ENCODE results near the gene GRAMD1A.
"Not testable (repeated sequence)": the region's sequence is repeated elsewhere in the genome, so short reads cannot be mapped to it uniquely, and the experiment has no call there.

Gene GRAMD1A

DNA sequence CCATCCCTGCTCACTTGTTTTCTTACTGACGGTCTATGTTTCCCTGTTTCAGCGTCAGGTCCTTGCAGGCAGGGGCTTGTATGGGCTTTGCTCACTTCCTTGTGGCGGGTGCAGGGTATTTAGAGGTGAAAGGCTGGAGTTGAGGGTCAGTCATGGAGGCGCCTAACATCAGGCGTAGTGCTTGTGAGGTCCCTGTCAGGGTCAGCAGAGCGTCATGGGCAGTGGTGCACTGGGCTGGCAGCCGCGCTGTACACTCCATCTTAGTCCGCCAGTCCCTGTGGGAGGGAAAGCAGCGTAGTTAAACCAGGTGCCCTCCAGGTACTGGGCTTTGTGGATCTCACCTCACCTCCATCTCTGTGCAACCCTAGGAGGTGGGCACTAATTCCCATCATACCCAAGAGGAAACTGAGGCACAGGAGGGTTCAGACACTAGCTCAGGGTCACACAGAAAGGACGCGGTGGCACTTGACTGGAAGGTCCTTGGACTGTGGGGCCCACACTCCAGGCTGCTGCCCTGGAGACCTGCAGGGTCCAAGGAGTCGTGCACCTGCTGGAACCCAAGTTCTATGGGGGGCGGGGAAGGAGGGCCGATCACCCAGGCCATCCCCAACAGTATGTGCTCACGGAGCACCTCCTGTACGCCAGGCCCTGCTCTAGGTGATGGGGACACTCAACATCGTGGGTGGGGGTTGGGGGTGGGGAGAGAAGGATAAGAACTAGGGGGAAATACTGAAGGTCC is 4.6 kb downstream of the GRAMD1A start:
- no peak for DNase-seq (ENCODE audit: low read depth)

DNA sequence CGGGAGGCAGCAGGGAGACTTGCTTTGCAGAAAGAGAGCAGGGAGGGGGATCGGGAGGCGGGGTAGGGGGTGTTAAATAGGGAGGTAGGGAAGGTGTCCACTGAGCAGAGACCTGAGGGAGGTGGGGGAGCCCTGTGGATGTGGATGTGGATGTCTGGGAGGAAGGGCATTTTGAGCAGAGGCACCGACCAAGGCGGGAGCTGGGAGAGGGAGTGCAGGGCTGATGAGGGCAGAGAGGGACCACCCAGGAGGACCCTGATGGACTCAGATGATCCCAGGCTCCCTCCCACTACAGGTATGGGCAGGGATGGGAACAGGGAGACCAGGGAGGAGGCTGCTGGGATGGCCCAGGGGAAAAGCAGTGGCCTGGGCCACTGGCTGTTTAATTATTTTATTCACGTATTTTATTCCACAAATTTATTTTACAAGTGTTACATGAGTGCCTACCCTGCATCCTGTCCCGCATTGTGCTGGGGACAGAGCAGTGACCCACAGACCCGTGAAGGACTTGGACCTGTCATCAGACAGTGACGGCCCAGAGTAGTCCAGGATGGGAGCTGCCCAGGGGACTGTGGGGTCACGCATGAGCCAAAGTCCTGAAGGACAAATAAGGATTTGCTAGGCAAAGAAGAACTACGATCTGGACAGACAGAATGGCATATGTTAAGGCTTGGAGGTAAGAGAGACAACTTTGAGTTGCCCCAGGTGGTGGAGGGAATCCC is 5.3 kb downstream of the GRAMD1A start:
- DNase-seq (ENCODE audit: low read depth): no peak

DNA sequence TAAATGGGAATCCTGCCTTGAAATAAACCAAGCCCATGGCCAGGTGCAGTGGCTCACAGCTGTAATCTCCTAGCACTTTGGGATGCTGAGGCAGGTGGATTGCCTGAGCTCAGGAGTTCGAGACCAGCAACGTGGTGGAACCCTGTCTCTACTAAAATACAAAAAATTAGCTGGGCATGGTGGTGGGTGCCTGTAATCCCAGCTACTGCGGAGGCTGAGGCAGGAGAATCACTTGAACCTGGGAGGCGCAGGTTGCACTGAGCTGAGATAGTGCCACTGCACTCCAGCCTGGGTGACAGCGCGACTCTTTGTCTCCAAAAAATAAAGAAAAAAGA is 5.9 kb downstream of the GRAMD1A start:
- not testable (repeated sequence) for DNase-seq (ENCODE audit: low read depth)

DNA sequence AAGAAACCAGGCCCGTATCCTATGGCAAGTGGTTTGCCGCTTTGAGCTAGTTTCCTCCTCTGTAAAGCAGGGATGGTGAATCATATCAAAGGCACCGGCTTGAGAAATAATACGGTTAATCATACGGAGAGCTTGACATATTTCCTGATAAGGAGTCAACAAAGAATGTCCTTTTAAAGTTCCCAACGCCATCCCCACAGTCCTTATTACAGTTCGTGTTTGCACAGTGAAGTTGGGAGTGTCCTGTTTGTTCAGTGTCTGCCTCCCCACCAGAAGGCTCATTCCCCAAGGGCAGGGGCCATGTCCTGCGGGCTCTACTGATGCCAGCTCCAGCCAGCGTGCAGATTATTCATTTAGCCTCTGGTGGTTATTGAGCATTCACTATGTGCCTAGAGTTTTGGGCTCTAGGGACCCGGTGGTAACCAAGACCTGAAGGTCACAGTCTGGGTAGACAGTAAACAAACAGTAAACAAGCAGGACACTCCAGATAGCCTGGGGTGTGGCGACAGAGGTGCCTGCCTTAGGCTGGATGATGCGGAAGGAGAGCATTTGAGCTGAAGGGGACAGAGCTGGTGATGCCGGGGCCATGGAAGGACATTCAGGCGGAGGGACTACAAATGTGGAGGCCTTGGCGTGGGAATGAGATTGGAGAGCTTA is 6.3 kb downstream of the GRAMD1A start:
- DNase-seq (ENCODE audit: low read depth): no peak

DNA sequence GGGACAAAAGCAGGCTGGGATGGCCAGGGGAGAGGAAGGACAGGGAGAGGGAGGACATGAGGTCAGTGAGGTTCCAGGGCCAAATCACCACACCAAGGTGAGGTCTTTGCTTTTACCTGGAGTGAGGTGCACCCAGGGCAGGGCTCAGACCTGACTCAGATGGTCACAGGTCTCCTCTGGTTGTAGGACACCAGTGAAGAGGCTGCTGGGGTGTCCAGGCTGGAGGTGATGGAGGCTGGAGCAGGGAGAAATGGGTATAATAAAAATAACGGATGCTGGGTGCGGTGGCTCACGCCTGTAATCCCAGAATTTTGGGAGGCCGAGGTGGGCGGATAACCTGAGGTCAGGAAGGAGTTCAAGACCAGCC is 6.9 kb downstream of the GRAMD1A start:
- DNase-seq (ENCODE audit: low read depth): no peak

DNA sequence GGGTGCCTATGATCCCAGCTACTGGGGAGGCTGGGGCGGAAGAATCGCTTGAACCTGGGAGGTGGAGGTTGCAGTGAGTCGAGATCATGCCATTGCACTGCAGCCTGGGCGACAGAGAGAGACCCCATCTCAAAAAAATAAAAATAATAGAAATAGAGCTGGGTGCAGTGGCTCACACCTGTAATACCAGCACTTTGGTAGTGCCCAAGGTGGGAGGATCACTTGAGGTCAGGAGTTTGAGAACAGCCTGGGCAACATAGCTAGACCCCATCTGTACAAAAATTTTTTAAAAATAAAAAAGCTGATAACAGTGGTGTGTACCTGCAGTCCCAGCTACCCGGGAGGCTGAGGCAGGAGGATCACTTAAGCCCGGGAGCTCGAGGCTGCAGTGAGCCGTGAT is 7.3 kb downstream of the GRAMD1A start:
- DNase-seq (ENCODE audit: low read depth): not testable (repeated sequence)

DNA sequence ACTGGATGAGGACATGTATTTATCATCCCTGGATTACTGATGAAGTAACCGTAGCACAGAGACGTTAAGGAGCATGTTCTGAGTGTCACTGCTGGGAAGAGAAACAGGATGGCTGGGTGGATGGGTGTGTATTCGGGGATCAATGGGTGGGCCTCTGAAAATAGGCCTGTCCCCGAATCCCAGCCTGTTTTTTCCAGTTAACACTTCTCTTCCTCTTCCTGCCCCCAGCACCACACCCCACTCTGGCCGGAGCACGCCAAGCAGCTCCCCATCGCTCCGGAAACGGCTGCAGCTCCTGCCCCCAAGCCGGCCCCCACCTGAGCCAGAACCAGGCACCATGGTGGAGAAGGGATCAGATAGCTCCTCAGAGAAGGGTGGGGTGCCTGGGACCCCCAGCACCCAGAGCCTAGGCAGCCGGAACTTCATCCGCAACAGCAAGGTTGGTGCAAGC is 8.8 kb downstream of the GRAMD1A start:
- no peak for DNase-seq (ENCODE audit: low read depth)

DNA sequence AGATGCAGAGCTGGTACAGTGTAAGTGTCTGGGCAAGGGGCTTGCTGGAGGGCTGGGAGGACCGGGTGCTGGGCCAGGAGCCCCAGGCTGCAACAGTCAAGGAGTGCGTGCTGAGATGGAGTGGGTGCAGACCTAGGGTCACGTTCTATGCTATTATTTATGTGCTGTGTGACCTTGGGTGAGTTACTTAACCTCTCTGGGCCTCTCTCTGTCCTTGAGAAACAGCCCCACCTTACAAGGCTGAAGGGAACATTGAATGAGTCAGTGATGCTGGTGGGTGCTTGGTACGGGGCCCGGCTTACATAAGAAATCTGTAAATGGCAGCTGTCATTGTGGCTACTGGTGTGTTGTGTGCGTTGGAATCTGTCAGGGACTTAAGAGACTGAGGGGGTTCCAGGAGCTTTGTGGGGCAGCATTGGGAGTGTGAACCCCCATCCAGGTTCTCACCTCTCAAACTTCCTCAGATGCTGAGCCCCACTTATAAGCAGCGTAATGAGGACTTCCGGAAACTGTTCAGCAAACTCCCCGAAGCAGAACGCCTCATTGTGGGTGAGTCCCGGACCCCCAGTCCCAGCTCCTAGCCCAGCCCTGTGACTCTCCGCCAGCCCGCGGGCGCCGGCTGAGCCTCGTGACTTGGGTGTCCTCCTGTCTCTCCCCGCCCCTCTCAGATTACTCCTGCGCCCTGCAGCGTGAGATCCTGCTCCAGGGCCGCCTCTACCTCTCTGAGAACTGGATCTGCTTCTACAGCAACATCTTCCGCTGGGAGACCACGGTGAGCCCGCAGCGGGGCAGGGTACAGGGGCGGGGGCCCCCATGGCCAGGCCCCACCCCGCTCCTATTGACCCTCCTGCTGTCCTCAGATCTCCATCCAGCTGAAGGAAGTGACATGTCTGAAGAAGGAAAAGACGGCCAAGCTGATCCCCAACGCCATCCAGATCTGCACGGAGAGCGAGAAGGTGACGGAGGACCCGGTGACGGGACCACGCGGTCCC is 9.6 kb downstream of the GRAMD1A start:
- DNase-seq (ENCODE audit: low read depth): no peak

DNA sequence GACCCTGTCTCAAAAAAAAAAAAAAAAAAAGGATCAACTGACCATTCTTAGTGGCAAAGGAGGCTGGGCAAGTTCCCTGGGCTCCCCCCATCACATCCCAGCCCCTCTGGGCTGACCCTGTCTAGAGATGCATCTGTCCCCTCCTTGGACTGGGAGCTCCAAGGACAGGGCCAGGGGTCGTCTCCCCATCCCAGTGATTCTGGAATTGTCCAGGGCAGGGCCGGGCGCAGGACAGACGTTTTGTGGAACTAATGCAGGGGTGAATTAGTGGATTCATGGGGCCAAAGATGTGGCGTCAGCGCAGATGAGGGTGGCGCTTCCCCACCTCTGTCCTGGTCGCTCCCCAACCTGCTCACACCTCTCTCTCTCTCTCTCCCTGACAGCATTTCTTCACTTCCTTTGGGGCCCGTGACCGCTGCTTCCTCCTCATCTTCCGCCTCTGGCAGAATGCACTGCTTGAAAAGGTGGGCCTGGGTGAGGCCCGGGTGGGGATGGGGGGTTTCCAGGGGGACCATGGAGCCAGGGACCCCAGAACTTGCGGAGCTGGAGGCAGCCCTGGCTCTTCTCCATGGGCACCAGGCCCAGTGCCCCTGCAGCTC is 11.1 kb downstream of the GRAMD1A start:
- DNase-seq (ENCODE audit: low read depth): no peak

DNA sequence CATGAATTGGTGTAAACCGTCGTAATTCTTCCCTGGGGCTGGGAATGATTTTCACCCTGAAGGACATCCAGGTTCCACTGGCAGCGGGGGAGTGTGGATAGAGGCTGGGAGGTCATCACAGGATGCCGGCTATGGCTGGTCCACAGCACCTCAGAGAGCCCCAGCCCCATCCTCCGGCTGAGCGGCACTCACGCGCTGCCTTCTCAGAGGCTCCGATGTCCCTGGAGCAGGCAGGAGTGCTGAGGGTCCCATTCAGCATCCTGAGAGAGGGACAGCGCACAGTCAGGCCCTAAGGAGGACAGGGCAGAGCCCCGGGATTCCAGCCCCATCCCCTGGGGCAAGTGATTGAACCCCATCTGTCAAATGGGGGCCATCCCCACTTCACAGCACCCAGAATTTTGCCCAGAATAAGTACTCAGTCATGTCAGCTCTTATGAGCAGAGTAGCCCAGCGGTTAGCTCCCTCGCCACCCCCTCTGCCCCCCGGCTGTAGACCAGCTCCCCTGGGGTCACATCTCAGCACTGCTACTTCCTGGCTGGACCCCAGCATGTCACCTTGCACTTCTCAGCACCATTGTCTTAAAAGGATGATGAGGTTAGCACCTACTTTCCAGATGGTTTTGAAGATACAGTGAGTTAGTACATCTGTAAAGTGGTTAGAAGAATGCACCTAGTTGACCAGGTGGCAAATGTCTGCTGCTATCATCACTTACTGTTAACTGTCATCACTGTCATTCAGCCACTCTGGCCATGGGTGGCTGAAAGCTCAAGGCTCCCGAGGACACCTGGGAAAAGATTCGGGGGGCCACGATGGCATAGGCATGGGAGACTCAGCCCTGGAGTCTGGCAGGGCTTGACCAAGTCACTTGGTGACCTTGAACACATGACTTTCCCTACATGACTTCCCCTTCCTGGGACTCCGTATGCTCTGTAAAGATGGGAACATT is 11.9 kb downstream of the GRAMD1A start:
- no peak for DNase-seq (ENCODE audit: low read depth)

DNA sequence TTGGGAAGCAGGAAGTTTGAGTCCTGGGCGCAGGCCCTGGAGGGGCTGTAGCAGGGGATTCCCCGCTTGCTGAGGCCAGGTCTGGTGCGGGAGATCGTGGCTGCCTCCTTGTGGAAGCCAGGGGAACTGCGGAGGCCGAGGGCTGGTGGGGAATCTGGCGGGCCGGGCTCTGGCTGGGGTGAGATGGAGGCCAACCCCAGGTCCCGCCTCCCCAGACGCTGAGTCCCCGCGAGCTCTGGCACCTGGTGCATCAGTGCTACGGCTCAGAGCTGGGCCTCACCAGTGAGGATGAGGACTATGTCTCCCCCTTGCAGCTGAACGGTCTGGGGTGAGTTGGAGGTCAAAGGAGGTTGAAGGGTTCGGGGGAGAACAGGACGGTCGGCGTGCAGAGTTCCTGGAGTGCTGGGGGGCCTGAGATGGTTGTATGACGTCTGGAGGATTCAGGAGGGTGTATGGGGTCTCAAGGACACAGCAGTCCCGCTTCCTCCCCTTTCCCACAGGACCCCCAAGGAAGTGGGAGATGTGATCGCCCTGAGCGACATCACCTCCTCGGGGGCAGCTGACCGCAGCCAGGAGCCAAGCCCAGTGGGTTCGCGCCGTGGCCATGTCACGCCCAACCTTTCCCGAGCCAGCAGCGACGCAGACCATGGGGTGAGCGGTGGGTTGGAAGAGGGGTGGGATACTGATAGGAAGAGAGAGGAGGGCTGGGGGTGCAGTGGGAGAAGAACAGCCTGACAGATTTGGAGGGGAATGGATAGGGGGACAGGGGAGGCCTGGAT is 13.1 kb downstream of the GRAMD1A start:
- DNase-seq (ENCODE audit: low read depth): peak; percentile 71

DNA sequence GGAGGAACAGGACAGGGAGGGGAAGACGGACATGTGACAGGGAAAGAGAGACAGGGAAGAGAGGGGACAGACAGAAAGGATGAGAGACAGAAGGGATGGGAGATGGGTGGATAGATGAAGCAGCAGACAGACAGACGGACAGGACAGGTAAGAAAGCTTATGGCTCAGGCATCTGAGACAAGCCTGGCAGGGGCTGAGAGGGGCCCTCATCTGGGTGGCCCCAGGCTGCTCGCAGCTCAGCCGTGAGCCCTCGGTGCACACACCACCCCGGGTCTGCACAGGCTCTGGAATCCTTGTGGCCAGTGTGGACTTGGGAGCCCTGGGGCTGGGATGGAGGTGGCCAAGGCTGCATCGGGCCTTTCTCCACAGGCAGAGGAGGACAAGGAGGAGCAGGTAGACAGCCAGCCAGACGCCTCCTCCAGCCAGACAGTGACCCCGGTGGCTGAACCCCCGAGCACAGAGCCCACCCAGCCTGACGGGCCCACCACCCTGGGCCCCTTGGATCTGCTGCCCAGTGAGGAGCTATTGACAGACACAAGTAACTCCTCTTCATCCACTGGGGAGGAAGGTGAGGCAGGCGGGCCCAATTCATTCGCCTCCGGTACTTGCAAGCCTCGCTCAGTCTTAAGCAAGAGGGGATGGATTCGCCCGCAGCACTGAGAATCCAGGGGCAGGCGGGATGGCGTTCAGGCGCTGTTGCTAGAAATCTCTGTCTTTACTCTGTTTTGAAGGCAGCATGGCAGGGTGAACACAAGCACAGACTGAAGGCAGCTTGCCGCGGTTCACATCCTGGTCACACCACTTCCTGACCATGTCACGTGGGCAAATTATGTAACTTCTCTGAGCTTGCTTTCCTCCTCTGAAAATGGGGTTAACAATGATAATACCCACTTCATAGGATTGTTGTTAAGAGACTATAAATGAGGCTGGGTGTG is 14.0 kb downstream of the GRAMD1A start:
- no peak for DNase-seq (ENCODE audit: low read depth)

DNA sequence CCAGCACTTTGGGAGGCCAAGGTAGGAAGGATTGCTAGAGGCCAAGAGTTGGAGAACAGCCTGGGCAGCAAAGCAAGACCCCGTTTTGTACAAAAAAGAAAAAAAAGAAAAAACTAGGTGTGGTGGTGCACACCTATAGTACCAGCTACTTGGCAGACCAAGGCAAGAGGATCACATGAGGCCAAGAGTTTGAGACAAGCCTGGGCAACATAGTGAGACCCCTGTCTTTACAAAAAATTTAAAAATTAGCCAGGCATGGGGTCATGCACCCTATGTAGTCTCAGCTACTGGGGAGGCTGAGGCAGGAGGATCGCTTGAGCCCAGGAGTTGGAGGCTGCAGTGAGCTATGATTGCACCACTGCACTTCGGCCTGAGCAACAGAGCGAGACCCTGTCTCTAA is 14.7 kb downstream of the GRAMD1A start:
- not testable (repeated sequence) for DNase-seq (ENCODE audit: low read depth)

DNA sequence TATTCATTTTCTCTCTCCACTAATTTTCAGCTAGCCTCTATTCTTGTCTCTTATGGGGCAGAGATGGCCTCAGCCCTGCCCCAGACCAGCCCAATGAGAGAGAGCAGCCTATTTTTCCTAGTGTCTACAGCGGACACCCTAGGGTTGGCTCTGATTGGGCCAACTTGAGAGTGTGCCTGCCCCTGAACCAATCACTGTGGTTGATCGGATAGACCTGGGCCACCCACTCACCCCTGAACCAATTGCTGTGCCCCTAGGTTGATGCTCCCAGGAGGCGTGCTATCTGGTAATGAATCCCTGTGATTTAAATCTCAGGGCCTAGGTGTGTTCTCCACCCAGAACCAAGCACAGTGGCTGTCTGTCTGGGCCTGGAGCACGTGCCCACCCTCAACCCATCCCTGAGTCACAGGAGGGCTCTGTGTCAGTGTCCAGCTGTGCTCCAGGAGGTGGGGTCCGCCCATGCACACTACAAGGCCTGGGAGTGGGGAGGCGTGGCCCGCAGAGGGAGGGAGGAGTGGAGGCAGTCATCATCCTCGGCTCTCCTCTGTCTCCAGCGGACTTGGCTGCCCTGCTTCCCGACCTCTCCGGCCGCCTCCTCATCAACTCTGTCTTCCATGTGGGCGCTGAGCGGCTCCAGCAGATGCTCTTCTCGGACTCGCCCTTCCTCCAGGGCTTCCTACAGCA is 15.3 kb downstream of the GRAMD1A start:
- no peak for DNase-seq (ENCODE audit: low read depth)

DNA sequence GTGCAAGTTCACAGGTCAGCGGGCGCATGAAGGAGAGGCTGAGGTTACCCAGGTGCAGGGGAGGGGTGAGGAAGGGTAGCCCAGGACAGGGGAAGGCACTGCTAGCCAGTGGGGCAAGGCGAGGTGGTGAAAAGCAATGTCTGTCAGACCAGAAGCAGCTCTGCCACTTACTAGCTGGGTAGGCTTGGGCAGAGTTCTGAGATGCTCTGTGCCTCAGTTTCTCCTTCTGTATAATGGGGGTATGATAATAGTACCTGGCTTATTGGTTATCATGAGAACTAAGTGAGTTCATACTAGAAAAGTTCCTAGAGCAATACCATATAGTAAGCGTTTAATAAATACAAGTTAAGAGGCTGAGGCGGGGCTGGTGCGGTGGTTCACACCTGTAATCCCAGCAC is 15.8 kb downstream of the GRAMD1A start:
- no peak for DNase-seq (ENCODE audit: low read depth)

DNA sequence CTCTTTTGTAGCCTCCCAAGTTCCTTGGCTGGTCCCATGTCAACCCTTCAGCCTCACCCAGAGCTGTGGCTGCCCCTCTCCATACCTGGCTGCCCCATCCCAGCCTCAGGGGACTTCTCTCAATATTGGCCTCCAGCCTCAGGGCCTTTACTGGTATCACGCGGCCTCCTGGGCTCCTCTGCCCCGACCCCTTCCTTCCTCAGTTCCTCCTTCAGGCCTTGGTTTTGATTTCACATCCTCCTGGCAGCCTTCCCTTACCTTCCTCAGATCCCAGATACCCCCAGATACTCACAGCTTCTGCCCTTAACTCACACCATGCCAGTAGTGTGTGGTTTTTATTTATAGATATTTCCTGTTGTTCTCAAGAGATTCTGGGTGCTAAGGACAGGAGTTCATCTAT is 17.4 kb downstream of the GRAMD1A start:
- DNase-seq (ENCODE audit: low read depth): no peak

DNA sequence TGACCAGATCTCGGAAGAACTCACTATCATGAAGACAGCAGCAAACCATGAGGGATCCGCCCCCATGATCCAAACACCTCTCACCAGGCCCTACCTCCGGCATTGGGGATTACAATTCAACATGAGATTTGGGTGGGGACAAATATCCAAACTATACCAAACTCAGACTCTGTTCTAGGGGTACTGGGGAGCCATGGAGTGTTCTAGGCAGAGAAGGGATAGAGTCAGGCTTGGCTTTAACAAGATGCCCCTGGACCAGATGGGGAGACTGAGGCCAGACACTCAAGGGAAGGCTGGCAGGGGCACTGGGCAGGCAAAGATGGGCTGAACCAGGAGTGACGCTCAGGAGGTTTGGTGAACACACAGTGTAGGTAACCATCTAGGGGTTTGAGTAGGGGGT is 18.3 kb downstream of the GRAMD1A start:
- DNase-seq (ENCODE audit: low read depth): no peak

DNA sequence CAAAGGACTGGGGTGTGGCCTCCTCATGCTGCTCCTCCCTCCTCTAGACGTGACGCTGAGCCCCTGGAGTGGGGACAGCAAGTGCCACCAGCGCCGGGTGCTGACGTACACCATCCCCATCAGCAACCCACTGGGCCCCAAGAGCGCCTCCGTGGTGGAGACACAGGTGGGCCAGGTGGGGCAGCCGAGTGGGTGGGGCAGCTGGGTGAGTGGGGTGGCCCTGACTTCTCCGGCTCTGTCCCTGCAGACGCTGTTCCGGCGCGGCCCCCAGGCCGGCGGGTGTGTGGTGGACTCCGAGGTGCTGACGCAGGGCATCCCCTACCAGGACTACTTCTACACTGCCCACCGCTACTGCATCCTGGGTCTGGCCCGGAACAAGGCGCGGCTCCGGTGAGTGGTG is 19.0 kb downstream of the GRAMD1A start:
- DNase-seq (ENCODE audit: low read depth): no peak
